Activated naive CD8-positive, alpha-beta T cell treated with anti-CD3 and anti-CD28 coated beads for 36 hours (primary cell): Measurements from ENCODE around the gene SH3BP1. TPM values are rescaled to one million over a fixed set of nuclear protein-coding genes. Genes with fewer than 3 reads are reported as not detected.

Experiments
- total RNA-seq, 2 experiments: library from RNA; stranded (reverse); gene quantifications; one replicate each; pipeline ENCODE4 v1.2.3, GENCODE V29; 2021

The SH3BP1 gene
- total RNA-seq, 2 experiments from 2014 or later, result 90.8 to 103 TPM

Other genes with a start within 250 kb of the SH3BP1 start
- under 1 TPM; 0.06 to 0.20 TPM for gene ELFN2, start 212.2 kb upstream of the SH3BP1 start, total RNA-seq
- 100 to 1,000 TPM; 193 to 204 TPM for gene MFNG, start 153.3 kb upstream of the SH3BP1 start, total RNA-seq
- under 1 TPM; 0.06 to 0.14 TPM for gene CARD10, start 120.3 kb upstream of the SH3BP1 start, total RNA-seq
- gene CDC42EP1, start 79.2 kb upstream of the SH3BP1 start, total RNA-seq, result under 1 TPM; 0.25 to 0.32 TPM
- gene LGALS2, start 59.6 kb upstream of the SH3BP1 start, total RNA-seq, result not detected
- gene GGA1, start 30.8 kb upstream of the SH3BP1 start, total RNA-seq, result 10 to 100 TPM; 56.3 to 61.9 TPM
- 10 to 100 TPM; 41.4 to 42.5 TPM for gene PDXP, start 19.1 kb downstream of the SH3BP1 start, total RNA-seq
- gene LGALS1, start 36.0 kb downstream of the SH3BP1 start, total RNA-seq, result 100 to 1,000 TPM; 166 to 171 TPM
- 10 to 100 TPM; 50.0 to 50.8 TPM for gene NOL12, start 46.7 kb downstream of the SH3BP1 start, total RNA-seq
- gene TRIOBP, start 57.4 kb downstream of the SH3BP1 start, total RNA-seq, result 10 to 100 TPM; 19.7 to 20.8 TPM
- gene GCAT, start 168.3 kb downstream of the SH3BP1 start, total RNA-seq, result 10 to 100 TPM; 11.6 to 12.9 TPM
- not detected for gene GALR3, start 183.7 kb downstream of the SH3BP1 start, total RNA-seq
- gene ANKRD54, start 204.7 kb downstream of the SH3BP1 start, total RNA-seq, result 10 to 100 TPM; 20.2 to 21.9 TPM
- 100 to 1,000 TPM; 656 to 671 TPM for gene EIF3L, start 209.8 kb downstream of the SH3BP1 start, total RNA-seq